K562 (cell line): ENCODE data around the gene PTPRU. TPM values are rescaled to one million over a fixed set of nuclear protein-coding genes. Genes with fewer than 3 reads are reported as not detected.

Source experiments
- ATAC-seq: fragments of 200-7000 bp; cut with Tn5 transposase; 3 replicates; pipeline ENCODE4 v1.9.1; 2020; ENCODE audit warnings: moderate library complexity
- BruUV-seq: library from RNA; stranded (reverse); fragments of 400-500 nt; replicated peaks from 2 replicates; lab custom pipeline; 2021; lab: Mats Ljungman, UMichigan
- CTCF ChIA-PET: fragments of 300-600 bp; formaldehyde crosslinking; extraction: SDS; loops from one replicate; lab custom pipeline; 2021; ENCODE audit warnings: low intra/inter-chr PET ratio; lab: Yijun Ruan, JAX
- POLR2A ChIA-PET: fragments of 300-600, 350-650 bp; sonication (Branson Sonifier 250); formaldehyde crosslinking; extraction: SDS; loops from one replicate; lab custom pipeline; 2021; ENCODE audit warnings: antibody characterized with exemption, inconsistent platforms; lab: Yijun Ruan, JAX
- DNase-seq, 4 experiments: peaks; one replicate each; pipeline versions ENCODE4 v3.0.0 to v3.0.0-alpha.2; 2011 to 2018; ENCODE audit warnings: low spot score in 3 of 4, mixed read lengths in 3 of 4; ENCODE audit errors: extremely low read depth in 1 of 4
- FAIRE-seq: peaks from 2 replicates; lab custom pipeline; 2011; peaks lifted over from hg19 to GRCh38; lab: Jason Lieb, UNC
- H2AFZ ChIP-seq: 2 replicates; pipeline ENCODE4 v1.6.0; 2011; ENCODE audit warnings: low read depth, low read length, control low read depth, inconsistent platforms
- H3K27ac ChIP-seq: fragments of 200-600 bp; 3 replicates; pipeline ENCODE4 v1.8.0; 2011; ENCODE audit warnings: low read depth, mild to moderate bottlenecking, control low read depth, inconsistent platforms, low read length, moderate library complexity, mixed read lengths; ENCODE audit errors: extremely low read depth
- H3K27me3 ChIP-seq, 2 experiments: fragments of 300-600 bp in 1 of 2; 2 replicates in 1 of 2; 3 replicates in 1 of 2; pipeline versions ENCODE4 v1.6.0 to v1.8.0; 2011; ENCODE audit warnings: inconsistent platforms in 2 of 2, low read length in 2 of 2, mild to moderate bottlenecking in 1 of 2, mixed read lengths in 1 of 2, moderate library complexity in 1 of 2; ENCODE audit not compliant: control insufficient read depth in 2 of 2, insufficient read depth in 2 of 2
- H3K36me3 ChIP-seq: fragments of 300-600 bp; 3 replicates; pipeline ENCODE4 v1.8.0; 2011; ENCODE audit warnings: mild to moderate bottlenecking, low read length, inconsistent platforms; ENCODE audit not compliant: control insufficient read depth, insufficient read depth
- H3K4me1 ChIP-seq, 2 experiments: fragments of 200-600 bp in 1 of 2; replicated peaks in 1 of 2; 2 replicates in 1 of 2; 3 replicates in 1 of 2; pipeline versions ENCODE4 v1.5.1 to v1.8.0; 2011; ENCODE audit warnings: inconsistent platforms in 2 of 2, low read length in 2 of 2, mild to moderate bottlenecking in 1 of 2, mixed read lengths in 1 of 2, moderate library complexity in 1 of 2; ENCODE audit not compliant: control insufficient read depth in 2 of 2, insufficient read depth in 2 of 2
- H3K4me2 ChIP-seq: 2 replicates; pipeline ENCODE4 v1.6.1; 2011; ENCODE audit warnings: low read length, control low read depth, inconsistent platforms, mixed read lengths; ENCODE audit not compliant: insufficient read depth
- H3K4me3 ChIP-seq: fragments of 200-600 bp; sonication (generic), shearing (Covaris generic); 2 replicates; pipeline ENCODE4 v1.5.1; 2016; ENCODE audit warnings: control low read depth, inconsistent platforms
- H3K79me2 ChIP-seq: fragments of 200-600 bp; 3 replicates; pipeline ENCODE4 v1.8.0; 2011; ENCODE audit warnings: low read length, inconsistent platforms; ENCODE audit not compliant: control insufficient read depth, insufficient read depth
- H3K9ac ChIP-seq, 2 experiments: 2 replicates each; pipeline versions ENCODE4 v1.6.0 to v1.6.1; 2011; ENCODE audit warnings: low read depth in 2 of 2, low read length in 2 of 2, control low read depth in 1 of 2, inconsistent platforms in 1 of 2, mild to moderate bottlenecking in 1 of 2, mixed read lengths in 1 of 2; ENCODE audit not compliant: insufficient read depth in 1 of 2
- H3K9me1 ChIP-seq: one replicate; pipeline ENCODE4 v1.6.0; 2011; ENCODE audit warnings: inconsistent platforms, mild to moderate bottlenecking, low read length, moderate library complexity; ENCODE audit not compliant: control insufficient read depth, insufficient read depth
- H3K9me3 ChIP-seq: replicated peaks from 2 replicates; pipeline ENCODE4 v1.5.1; 2011; ENCODE audit warnings: low read depth, low read length, inconsistent platforms; ENCODE audit not compliant: control insufficient read depth, insufficient read depth
- H4K20me1 ChIP-seq: replicated peaks from 2 replicates; pipeline ENCODE4 v1.6.1; 2011; ENCODE audit warnings: low read length, inconsistent platforms, mixed read lengths; ENCODE audit not compliant: control insufficient read depth, insufficient read depth
- ASH1L ChIP-seq: fragments of 450-650 bp; IDR thresholded peaks from 2 replicates; pipeline ENCODE4 v1.6.1; 2018; ENCODE audit warnings: borderline replicate concordance, mild to moderate bottlenecking, low read depth; ENCODE audit not compliant: partially characterized antibody
- CC2D1A ChIP-seq: fragments of 450-650 bp; IDR thresholded peaks from 2 replicates; pipeline ENCODE4 v1.6.1; 2017; ENCODE audit warnings: mild to moderate bottlenecking
- STAT5A ChIP-seq: IDR thresholded peaks from 2 replicates; pipeline ENCODE4 v1.6.1; 2012; ENCODE audit warnings: low read length, inconsistent platforms, borderline replicate concordance
- U2AF2 ChIP-seq: fragments of 200-400 bp; formaldehyde crosslinking; optimal IDR thresholded peaks from 2 replicates; pipeline ENCODE3; 2017; ENCODE audit warnings: low read depth, mild to moderate bottlenecking, low read length
- ZNF445 ChIP-seq: fragments of 250-450 bp; sonication (Bioruptor Pico); IDR thresholded peaks from 2 replicates; pipeline ENCODE4 v1.4.0; 2020; ENCODE audit warnings: low read depth, mild to moderate bottlenecking, moderate library complexity
- WGBS: fragments of 100-300 bp; shearing (Covaris generic); methylation state at CpG from one replicate; pipeline ENCODE4 v1.1.6; 2016; ENCODE audit warnings: low coverage, mixed read lengths; ENCODE audit not compliant: insufficient coverage; ENCODE audit errors: missing lambda C conversion rate; 5-methylcytosine and 5-hydroxymethylcytosine counted together
- in situ Hi-C: fragments of 300-500 bp; cut with MboI; formaldehyde crosslinking; loops from 4 replicates; pipeline ENCODE4 v1.15.0; 2018; ENCODE audit warnings: inconsistent platforms, mixed read lengths
- intact Hi-C: fragments of 100-400 bp; cut with micrococcal nuclease; formaldehyde crosslinking; loops from 2 replicates; pipeline ENCODE4 v1.14.2; 2022
- polyA plus RNA-seq, 8 experiments: library from polyadenylated mRNA; depleted of rRNA in 4 of 8; stranded (reverse) in 5 of 8; unstranded in 3 of 8; fragments of >200 nt; fragmentation: Nextera tagmentation in 2 of 8; fragmentation: Illumina TruSeq in 1 of 8; extraction: Ambion mirVana in 2 of 8; extraction: Trizol in 1 of 8; gene quantifications; 2 replicates each; pipeline versions ENCODE4 v1.2.1 to v1.2.3, GENCODE V29; 2011 to 2014; ENCODE audit warnings: inconsistent platforms in 1 of 8, missing spikeins in 1 of 8
- total RNA-seq, 7 experiments: library from RNA; depleted of rRNA in 6 of 7; stranded (reverse); fragments of >200 nt in 6 of 7; fragmentation: Illumina TruSeq in 2 of 7; extraction: Trizol in 2 of 7; gene quantifications; 2 replicates each; pipeline versions ENCODE4 v1.2.1 to v1.2.3, GENCODE V29; 2011 to 2021; ENCODE audit warnings: low replicate concordance in 1 of 7

PTPRU gene
- total and polyA plus RNA-seq, 9 of the 15 experiments (the other 6 are each of a cell fraction or from before 2014, with no cell fraction given): 0.01 to 2.9 (median 1.0) TPM

GRCh38 chr1:29330089-29330488 is 93.8 kb downstream of the PTPRU start:
- CTCF ChIA-PET: no interaction called here
- H3K4me2 ChIP-seq: no peak overlapping the region
- H4K20me1 ChIP-seq: no peaks in the 10 kb centered on the region
- intact Hi-C loops: no loop called here
- ATAC-seq: no peak
- no peak for TF ChIP-seq STAT5A
- TF ChIP-seq, all 486 proteins: peak for 0
- FAIRE-seq (no peak), DNase-seq (no peak)
- H3K4me3 ChIP-seq: no peak overlapping the region
- POLR2A ChIA-PET: interaction anchor here (0.6 to 1.3 kb wide), 6 partner anchors 9 to 527 kb away, joined by 3 to 5 read pairs (median 3); no protein-coding TSS in a partner anchor
- no peak overlapping the region for H3K27ac ChIP-seq
- no peaks in the 10 kb centered on the region for H3K36me3 ChIP-seq
- WGBS: 0% methylated on average over 2 of the region's 2 CpGs
- peaks cover 5 to 9% of the 10 kb centered on the region in 2 experiments; a peak in 4 of 5 replicates for H3K4me1 ChIP-seq
- BruUV-seq: no TSS peak
- H3K9me3 ChIP-seq: no peaks in the 10 kb centered on the region
- H3K9me1 ChIP-seq: no peaks in the 10 kb centered on the region
- in situ Hi-C loops: no loop called here
- H3K27me3 ChIP-seq: peaks cover 3 to 27% of the 10 kb centered on the region in 2 experiments; a peak in 4 of 5 replicates
- no peak overlapping the region for H2AFZ ChIP-seq
- H3K79me2 ChIP-seq: no peaks in the 10 kb centered on the region
- no peak overlapping the region for H3K9ac ChIP-seq

GRCh38 chr1:29330856-29331255 is 94.5 kb downstream of the PTPRU start:
- no peaks in the 10 kb centered on the region for H3K36me3 ChIP-seq
- no peaks in the 10 kb centered on the region for H3K79me2 ChIP-seq
- in situ Hi-C loops: no loop called here
- ATAC-seq (no peak), DNase-seq (no peak), FAIRE-seq (no peak)
- intact Hi-C loops: no loop called here
- no peaks in the 10 kb centered on the region for H3K9me3 ChIP-seq
- H3K27me3 ChIP-seq: peaks cover 3 to 27% of the 10 kb centered on the region in 2 experiments; a peak in 4 of 5 replicates
- ChIA-PET POLR2A (interaction anchor here (0.6 to 1.3 kb wide), 3 partner anchors 11 to 526 kb away, joined by 3 to 4 read pairs (median 3); no protein-coding TSS in a partner anchor), CTCF (interaction anchor here (0.6 kb wide), 1 partner anchor 731 kb away, joined by 3 read pairs; no protein-coding TSS in a partner anchor)
- no TSS peak for BruUV-seq
- H3K4me3 ChIP-seq: no peak overlapping the region
- no peaks in the 10 kb centered on the region for H4K20me1 ChIP-seq
- no peak overlapping the region for H3K9ac ChIP-seq
- H3K4me1 ChIP-seq: peaks cover 0 to 1% of the 10 kb centered on the region in 2 experiments; a peak in 1 of 5 replicates
- H3K4me2 ChIP-seq: no peak overlapping the region
- TF ChIP-seq CC2D1A: no peak
- no peak for TF ChIP-seq U2AF2
- TF ChIP-seq ZNF445 (CRISPR knock-in tag): no peak
- TF ChIP-seq ASH1L: no peak
- 2% methylated on average over 7 of the region's 7 CpGs for WGBS
- H3K27ac ChIP-seq: no peak overlapping the region
- no peaks in the 10 kb centered on the region for H3K9me1 ChIP-seq
- H2AFZ ChIP-seq: no peak overlapping the region
